ENCODE measurements around the gene PNPLA8.

GRCh38 chr7:108431099-108431498, 94.8 kb downstream of the PNPLA8 start:
- TF ChIP-seq POLR2A (IDR thresholded peaks at IDR 0.05; ENCODE audit: extremely low read depth, insufficient read length) = no peak
- no peak for TF ChIP-seq MAX (IDR thresholded peaks at IDR 0.05; ENCODE audit: low read depth, low read length)
- TF ChIP-seq CTCF (IDR thresholded peaks at IDR 0.05; ENCODE audit: low read depth, low read length) = no peak
